ENCODE results near the gene ARMC6.

Gene ARMC6

GRCh38 chr19:19033426-19034203, at the start of gene ARMC6, which contains the start of gene SUGP2:
Gene ARMC6, plus strand, starts transcription at chr19:19033603. Its CDS starts 607 bp downstream, at chr19:19034210.
Gene SUGP2, minus strand, starts transcription at chr19:19033517. Its CDS starts 2,446 bp downstream, at chr19:19031071.
- ATAC-seq (peak; percentile 81), DNase-seq (peak; percentile 92)

- DNase-seq (no peak), ATAC-seq (no peak)
These were observed 49.2 kb upstream of the ARMC6 start for GRCh38 chr19:18984251-18984650.

GRCh38 chr19:18985257-18985656, 48.1 kb upstream of the ARMC6 start:
- no peak for DNase-seq
- no peak for ATAC-seq

GRCh38 chr19:18987456-18987855, 45.9 kb upstream of the ARMC6 start:
- no peak for ATAC-seq

GRCh38 chr19:18989316-18989715, 44.1 kb upstream of the ARMC6 start:
- ATAC-seq (no peak), DNase-seq (no peak)

More at GRCh38 chr19:18987456-18987855, 45.9 kb upstream of the ARMC6 start:
- no peak for DNase-seq

GRCh38 chr19:18990128-18990708, 43.2 kb upstream of the ARMC6 start:
- peak; percentile 20 for ATAC-seq
- DNase-seq: no peak

GRCh38 chr19:18991006-18991405, 42.4 kb upstream of the ARMC6 start:
- ATAC-seq (no peak), DNase-seq (no peak)

GRCh38 chr19:18991468-18991867, 41.9 kb upstream of the ARMC6 start:
- ATAC-seq (no peak), DNase-seq (no peak)

- DNase-seq: no peak
- no peak for ATAC-seq
These were observed 40.7 kb upstream of the ARMC6 start for GRCh38 chr19:18992696-18993095.

GRCh38 chr19:18993115-18993514, 40.3 kb upstream of the ARMC6 start:
- ATAC-seq (no peak), DNase-seq (no peak)

GRCh38 chr19:18995804-18996241, 37.6 kb upstream of the ARMC6 start:
- ATAC-seq (peak; percentile 70), DNase-seq (peak; percentile 9)

- ATAC-seq (no peak), DNase-seq (no peak)
These were observed 37.1 kb upstream of the ARMC6 start for GRCh38 chr19:18996351-18996750.

- ATAC-seq (no peak), DNase-seq (no peak)
These were observed 36.5 kb upstream of the ARMC6 start for GRCh38 chr19:18996796-18997394.

- ATAC-seq (no peak), DNase-seq (no peak)
These were observed 35.1 kb upstream of the ARMC6 start for GRCh38 chr19:18998276-18998675.

- no peak for DNase-seq
- ATAC-seq: no peak
These were observed 34.2 kb upstream of the ARMC6 start for GRCh38 chr19:18999016-18999758.

- DNase-seq (no peak), ATAC-seq (no peak)
These were observed 33.3 kb upstream of the ARMC6 start for GRCh38 chr19:18999896-19000620.

- DNase-seq (no peak), ATAC-seq (no peak)
These were observed 29.3 kb upstream of the ARMC6 start for GRCh38 chr19:19004144-19004543.

- ATAC-seq (no peak), DNase-seq (no peak)
These were observed 27.2 kb upstream of the ARMC6 start for GRCh38 chr19:19006213-19006612.

- no peak for DNase-seq
- ATAC-seq: no peak
These were observed 23.5 kb upstream of the ARMC6 start for GRCh38 chr19:19009951-19010350.

- ATAC-seq (no peak), DNase-seq (no peak)
These were observed 22.9 kb upstream of the ARMC6 start for GRCh38 chr19:19010551-19010950.

- ATAC-seq (no peak), DNase-seq (no peak)
These were observed 12.3 kb upstream of the ARMC6 start for GRCh38 chr19:19021115-19021514.
